OCI-LY1 (cell line): ENCODE data around the gene SBSN.

Experiments used
- H2AFZ ChIP-seq: fragments of 200-600 bp; sonication (generic), shearing (Covaris generic); 2 replicates; pipeline ENCODE4 v1.6.0; 2014; ENCODE audit warnings: antibody characterized with exemption, mild to moderate bottlenecking, low read length
- H3F3A ChIP-seq: fragments of 200-600 bp; sonication (generic), shearing (Covaris generic); 2 replicates; pipeline ENCODE4 v1.6.0; 2014; ENCODE audit warnings: mild to moderate bottlenecking, antibody characterized with exemption, low read length, moderate library complexity; ENCODE audit not compliant: insufficient read depth
- H3K27ac ChIP-seq: fragments of 200-600 bp; sonication (generic); 2 replicates; pipeline ENCODE4 v1.5.1; 2014; ENCODE audit warnings: low read length, mixed run types, mild to moderate bottlenecking, low read depth; ENCODE audit not compliant: poor library complexity, severe bottlenecking
- H3K27me3 ChIP-seq: fragments of 200-600 bp; sonication (generic); 2 replicates; pipeline ENCODE4 v1.6.0; 2014; ENCODE audit warnings: antibody characterized with exemption, mild to moderate bottlenecking, low read length, moderate library complexity; ENCODE audit not compliant: insufficient read depth
- H3K36me3 ChIP-seq: fragments of 200-600 bp; sonication (generic); 2 replicates; pipeline ENCODE4 v1.6.1; 2014; ENCODE audit warnings: mild to moderate bottlenecking, antibody characterized with exemption, low read length, moderate library complexity, mixed read lengths; ENCODE audit not compliant: insufficient read depth
- H3K4me1 ChIP-seq: fragments of 200-600 bp; sonication (generic); 2 replicates; pipeline ENCODE4 v1.5.1; 2014; ENCODE audit warnings: mild to moderate bottlenecking, low read length, moderate library complexity; ENCODE audit not compliant: insufficient read depth, severe bottlenecking
- H3K4me2 ChIP-seq: fragments of 200-600 bp; sonication (generic), shearing (Covaris generic); 2 replicates; pipeline ENCODE4 v1.6.1; 2014; ENCODE audit warnings: low read length
- H3K4me3 ChIP-seq: fragments of 200-600 bp; sonication (generic); 2 replicates; pipeline ENCODE4 v1.5.1; 2014; ENCODE audit warnings: low read length, low read depth, mild to moderate bottlenecking, mixed read lengths; ENCODE audit not compliant: poor library complexity, severe bottlenecking
- H3K79me2 ChIP-seq: fragments of 200-600 bp; shearing (Covaris generic); 2 replicates; pipeline ENCODE4 v1.6.1; 2016; ENCODE audit warnings: mixed run types, low read length, mixed read lengths; ENCODE audit not compliant: insufficient read depth
- H3K9ac ChIP-seq: fragments of 200-600 bp; sonication (generic), shearing (Covaris generic); 2 replicates; pipeline ENCODE4 v1.6.1; 2014; ENCODE audit warnings: mild to moderate bottlenecking, low read length, mixed read lengths
- H3K9me2 ChIP-seq: fragments of 200-600 bp; sonication (generic), shearing (Covaris generic); 2 replicates; pipeline ENCODE4 v1.6.1; 2014; ENCODE audit warnings: low read depth, mild to moderate bottlenecking, low read length, mixed read lengths
- H3K9me3 ChIP-seq: fragments of 200-600 bp; shearing (Covaris generic); 2 replicates; pipeline ENCODE4 v1.6.1; 2014; ENCODE audit warnings: low read length, mixed read lengths
- H4K20me1 ChIP-seq: fragments of 200-600 bp; sonication (generic), shearing (Covaris generic); 2 replicates; pipeline ENCODE4 v1.6.0; 2016; ENCODE audit warnings: mild to moderate bottlenecking, low read length; ENCODE audit not compliant: insufficient read depth
- EZH2 ChIP-seq: fragments of 200-600 bp; sonication (generic), shearing (Covaris generic); IDR thresholded peaks from 2 replicates; pipeline ENCODE4 v1.8.0; 2017; ENCODE audit warnings: borderline replicate concordance, mixed run types, mild to moderate bottlenecking, antibody characterized with exemption, low read length, moderate library complexity, mixed read lengths
- TF ChIP-seq, protein P1 (sequence below): fragments of 200-600 bp; sonication (generic), shearing (Covaris generic); IDR thresholded peaks from 2 replicates; pipeline ENCODE4 v1.5.1; 2017; ENCODE audit warnings: mild to moderate bottlenecking, antibody characterized with exemption, low read length, moderate library complexity, mixed read lengths

Gene SBSN

GRCh38 chr19:35512831-35513627, 15.1 kb downstream of the SBSN start:
- Histone ChIP-seq H3K27ac (no peak overlapping the region), H3K9me2 (no peaks in the 10 kb centered on the region), H3K9ac (no peak overlapping the region), H2AFZ (no peak overlapping the region), H4K20me1 (no peaks in the 10 kb centered on the region), H3K9me3 (no peaks in the 10 kb centered on the region), H3K4me2 (no peak overlapping the region), H3K4me1 (no peaks in the 10 kb centered on the region), H3K79me2 (no peaks in the 10 kb centered on the region), H3F3A (no peaks in the 10 kb centered on the region), H3K4me3 (no peak overlapping the region), H3K36me3 (no peaks in the 10 kb centered on the region), H3K27me3 (peaks cover under 1% of the 10 kb centered on the region; the same call in 1 of the 2 replicates)
- TF ChIP-seq EZH2: no peak
- TF ChIP-seq, protein P1, sequence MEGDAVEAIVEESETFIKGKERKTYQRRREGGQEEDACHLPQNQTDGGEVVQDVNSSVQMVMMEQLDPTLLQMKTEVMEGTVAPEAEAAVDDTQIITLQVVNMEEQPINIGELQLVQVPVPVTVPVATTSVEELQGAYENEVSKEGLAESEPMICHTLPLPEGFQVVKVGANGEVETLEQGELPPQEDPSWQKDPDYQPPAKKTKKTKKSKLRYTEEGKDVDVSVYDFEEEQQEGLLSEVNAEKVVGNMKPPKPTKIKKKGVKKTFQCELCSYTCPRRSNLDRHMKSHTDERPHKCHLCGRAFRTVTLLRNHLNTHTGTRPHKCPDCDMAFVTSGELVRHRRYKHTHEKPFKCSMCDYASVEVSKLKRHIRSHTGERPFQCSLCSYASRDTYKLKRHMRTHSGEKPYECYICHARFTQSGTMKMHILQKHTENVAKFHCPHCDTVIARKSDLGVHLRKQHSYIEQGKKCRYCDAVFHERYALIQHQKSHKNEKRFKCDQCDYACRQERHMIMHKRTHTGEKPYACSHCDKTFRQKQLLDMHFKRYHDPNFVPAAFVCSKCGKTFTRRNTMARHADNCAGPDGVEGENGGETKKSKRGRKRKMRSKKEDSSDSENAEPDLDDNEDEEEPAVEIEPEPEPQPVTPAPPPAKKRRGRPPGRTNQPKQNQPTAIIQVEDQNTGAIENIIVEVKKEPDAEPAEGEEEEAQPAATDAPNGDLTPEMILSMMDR: no peak

- H3K9ac ChIP-seq: no peak overlapping the region
These were observed 16.8 kb downstream of the SBSN start for GRCh38 chr19:35511337-35511736.

GRCh38 chr19:35510626-35510964, 17.5 kb downstream of the SBSN start:
- Histone ChIP-seq H3K4me1 (no peaks in the 10 kb centered on the region), H3K9ac (no peak overlapping the region), H3K4me3 (no peak overlapping the region), H2AFZ (no peak overlapping the region), H3K27ac (no peak overlapping the region), H3K36me3 (no peaks in the 10 kb centered on the region), H3K27me3 (peaks cover 7% of the 10 kb centered on the region; the same call in 1 of the 2 replicates), H3F3A (no peaks in the 10 kb centered on the region), H4K20me1 (no peaks in the 10 kb centered on the region), H3K9me2 (no peaks in the 10 kb centered on the region), H3K4me2 (no peak overlapping the region), H3K79me2 (no peaks in the 10 kb centered on the region), H3K9me3 (no peaks in the 10 kb centered on the region)
- TF ChIP-seq, protein P1: no peak

More at GRCh38 chr19:35511337-35511736, 16.8 kb downstream of the SBSN start:
- no peaks in the 10 kb centered on the region for H3K79me2 ChIP-seq
- H3K27ac ChIP-seq: no peak overlapping the region
- no peaks in the 10 kb centered on the region for H4K20me1 ChIP-seq
- H3K4me3 ChIP-seq: no peak overlapping the region
- H3K4me1 ChIP-seq: no peaks in the 10 kb centered on the region
- H3K36me3 ChIP-seq: no peaks in the 10 kb centered on the region
- H3K9me3 ChIP-seq: no peaks in the 10 kb centered on the region
- peaks cover 3% of the 10 kb centered on the region; the same call in 1 of the 2 replicates for H3K27me3 ChIP-seq
- no peak for TF ChIP-seq EZH2
- TF ChIP-seq, protein P1: no peak
- no peaks in the 10 kb centered on the region for H3K9me2 ChIP-seq
- no peak overlapping the region for H2AFZ ChIP-seq
- no peaks in the 10 kb centered on the region for H3F3A ChIP-seq
- no peak overlapping the region for H3K4me2 ChIP-seq
